ENCODE measurements around the gene SLC6A17. TPM values are rescaled to one million over a fixed set of nuclear protein-coding genes. Genes with fewer than 3 reads are reported as not detected.

Gene SLC6A17
- total and polyA plus RNA-seq, 9 of the 15 experiments (the other 6 are each of a cell fraction or from before 2014, with no cell fraction given), result not detected

GRCh38 chr1:110160538-110161100, 10.3 kb downstream of the SLC6A17 start:
- H3K4me1 ChIP-seq (replicated peaks in 1 of 2; ENCODE audit: control insufficient read depth in 2 of 2, insufficient read depth in 2 of 2, low read length in 2 of 2), result no peaks in the 10 kb centered on the region
- CTCF ChIA-PET (ENCODE audit: low intra/inter-chr PET ratio), result no interaction called here
- H3K79me2 ChIP-seq (ENCODE audit: control insufficient read depth, insufficient read depth, low read length), result no peaks in the 10 kb centered on the region
- no peaks in the 10 kb centered on the region for H3K36me3 ChIP-seq (ENCODE audit: control insufficient read depth, insufficient read depth, low read length)
- H3K9me1 ChIP-seq (ENCODE audit: control insufficient read depth, insufficient read depth, low read length), result no peaks in the 10 kb centered on the region
- no peak for ATAC-seq
- H2AFZ ChIP-seq (ENCODE audit: low read depth, low read length), result no peak overlapping the region
- H3K27me3 ChIP-seq (ENCODE audit: control insufficient read depth in 2 of 2, insufficient read depth in 2 of 2, low read length in 2 of 2), result peaks cover 14 to 61% of the 10 kb centered on the region in 2 experiments
- DNase-seq (ENCODE audit: extremely low read depth in 1 of 4, low spot score in 3 of 4), result no peak
- POLR2A ChIA-PET, result no interaction called here
- no peak for FAIRE-seq
- no peak overlapping the region for H3K9ac ChIP-seq (ENCODE audit: insufficient read depth in 1 of 2, low read depth in 2 of 2, low read length in 2 of 2)
- TF ChIP-seq TCF7L2 (IDR thresholded peaks at IDR 0.05; ENCODE audit: low read depth, low read length), result no peak
- no peak for TF ChIP-seq MLLT1 (IDR thresholded peaks at IDR 0.05)
- no peak for TF ChIP-seq PHB2 (IDR thresholded peaks at IDR 0.05; ENCODE audit: low read depth)
- no peak for TF ChIP-seq DNMT1 (IDR thresholded peaks at IDR 0.05)
- TF ChIP-seq NFIC (IDR thresholded peaks at IDR 0.05), result no peak
- TF ChIP-seq ZNF584 (CRISPR knock-in tag; IDR thresholded peaks at IDR 0.05; ENCODE audit: low read depth), result no peak
- TF ChIP-seq TCF15 (CRISPR knock-in tag; IDR thresholded peaks at IDR 0.05), result no peak
- TF ChIP-seq ETV5 (CRISPR knock-in tag; IDR thresholded peaks at IDR 0.05; ENCODE audit: low read depth), result no peak
- no peak for TF ChIP-seq XRCC4 (IDR thresholded peaks at IDR 0.05; ENCODE audit: extremely low read depth, insufficient read depth, insufficient read length)
- TF ChIP-seq LCOR (CRISPR knock-in tag; IDR thresholded peaks at IDR 0.05), result no peak
- no peak for TF ChIP-seq DLX4 (CRISPR knock-in tag; IDR thresholded peaks at IDR 0.05)
- no peak for TF ChIP-seq YY1 (IDR thresholded peaks at IDR 0.05; ENCODE audit: borderline replicate concordance in 1 of 3, control insufficient read depth in 1 of 3, extremely low read depth in 1 of 3, insufficient read depth in 3 of 3, insufficient read length in 1 of 3, insufficient replicate concordance in 2 of 3, low read depth in 1 of 3, low read length in 2 of 3)
- no peak for TF ChIP-seq PYGO2 (tag; IDR thresholded peaks at IDR 0.05)
- no peak for TF ChIP-seq TARDBP (IDR thresholded peaks at IDR 0.05)
- TF ChIP-seq ELK1 (CRISPR knock-in tag; IDR thresholded peaks at IDR 0.05), result no peak
- TF ChIP-seq SNRNP70 (optimal IDR thresholded peaks at IDR 0.05; ENCODE audit: low read depth, low read length), result no peak
- no peak for TF ChIP-seq MCM5 (IDR thresholded peaks at IDR 0.05; ENCODE audit: low read depth)
- TF ChIP-seq EGR1 (conservative IDR thresholded peaks at IDR 0.05), result no peak
- TF ChIP-seq SMC3 (conservative IDR thresholded peaks at IDR 0.05; ENCODE audit: insufficient read depth, low read depth, low read length), result no peak
- no peaks in the 10 kb centered on the region for H3K9me3 ChIP-seq (replicated peaks; ENCODE audit: control insufficient read depth, insufficient read depth, low read depth, low read length)
- in situ Hi-C loops (cut with MboI) (no loop called here), intact Hi-C loops (cut with micrococcal nuclease) (no loop called here)
- under 1% methylated on average over 10 of the region's 10 CpGs for WGBS (ENCODE audit: insufficient coverage, low coverage, missing lambda C conversion rate)
- no peak overlapping the region for H3K4me3 ChIP-seq
- H4K20me1 ChIP-seq (replicated peaks; ENCODE audit: control insufficient read depth, insufficient read depth, low read length), result peaks cover 7% of the 10 kb centered on the region; the same call in 1 of the 2 replicates
- no TSS peak for BruUV-seq (replicated peaks)
- H3K4me2 ChIP-seq (ENCODE audit: insufficient read depth, low read length), result no peak overlapping the region
- no peak overlapping the region for H3K27ac ChIP-seq (ENCODE audit: extremely low read depth, low read depth, low read length)

Measured in K562 (cell line).